Panc1 (cell line): ENCODE results near the gene CYP26B1. TPM values are rescaled to one million over a fixed set of nuclear protein-coding genes. Genes with fewer than 3 reads are reported as not detected.

ENCODE experiments used
- ATAC-seq: fragments of 200-7000 bp; cut with Tn5 transposase; 2 replicates; pipeline ENCODE4 v1.9.1; 2020; ENCODE audit warnings: mild to moderate bottlenecking, moderate library complexity
- BruUV-seq: library from RNA; stranded (reverse); fragments of 400-500 nt; replicated peaks from 2 replicates; lab custom pipeline; 2021; lab: Mats Ljungman, UMichigan
- CTCF ChIA-PET: fragments of 300-600 bp; sonication (Branson Sonifier 250); formaldehyde crosslinking; loops from one replicate; lab custom pipeline; 2022; ENCODE audit warnings: antibody characterized with exemption; lab: Charles Lee
- POLR2A ChIA-PET: fragments of 300-600 bp; sonication (Branson Sonifier 250); formaldehyde crosslinking; loops from one replicate; lab custom pipeline; 2022; ENCODE audit warnings: antibody characterized with exemption; lab: Charles Lee
- DNase-seq: peaks from one replicate; pipeline ENCODE4 v3.0.0-alpha.2; 2010; ENCODE audit warnings: low read depth, low spot score
- H3K27ac ChIP-seq: 2 replicates; pipeline ENCODE4 v1.5.1; 2011; ENCODE audit warnings: mild to moderate bottlenecking, low read length, inconsistent platforms
- H3K27me3 ChIP-seq: fragments of 200-500 bp; sonication (Bioruptor generic); 2 replicates; pipeline ENCODE4 v1.6.0; 2014; ENCODE audit warnings: low read length, inconsistent platforms; ENCODE audit not compliant: control insufficient read depth, insufficient read depth
- H3K36me3 ChIP-seq: fragments of 200-500 bp; sonication (Bioruptor generic); 2 replicates; pipeline ENCODE4 v1.5.1; 2014; ENCODE audit warnings: inconsistent platforms, mild to moderate bottlenecking, low read length, moderate library complexity; ENCODE audit not compliant: control insufficient read depth, insufficient read depth
- H3K4me1 ChIP-seq: 2 replicates; pipeline ENCODE4 v1.5.1; 2011; ENCODE audit warnings: inconsistent platforms, mild to moderate bottlenecking, low read length, moderate library complexity; ENCODE audit not compliant: control insufficient read depth, insufficient read depth
- H3K4me3 ChIP-seq, 2 experiments: 2 replicates each; pipeline ENCODE4 v1.5.1; 2011 to 2012; ENCODE audit warnings: low read depth in 2 of 2, low read length in 2 of 2, mild to moderate bottlenecking in 2 of 2, inconsistent platforms in 1 of 2, moderate library complexity in 1 of 2
- H3K9me3 ChIP-seq: fragments of 200-500 bp; sonication (Bioruptor generic); 2 replicates; pipeline ENCODE4 v1.5.1; 2014; ENCODE audit warnings: low read depth, mild to moderate bottlenecking, inconsistent platforms, low read length, moderate library complexity; ENCODE audit not compliant: control insufficient read depth, insufficient read depth
- CTCF ChIP-seq: fragments of 450-650 bp; IDR thresholded peaks from 2 replicates; pipeline ENCODE4 v1.5.1; 2017; ENCODE audit warnings: mild to moderate bottlenecking
- POLR2AphosphoS5 ChIP-seq: IDR thresholded peaks from 2 replicates; pipeline ENCODE4 v1.6.1; 2012; ENCODE audit warnings: mild to moderate bottlenecking, low read depth, low read length, moderate library complexity
- REST ChIP-seq, 2 experiments: IDR thresholded peaks; 2 replicates each; pipeline ENCODE4 v1.6.1; 2011 to 2012; ENCODE audit warnings: low read depth in 2 of 2, control low read depth in 1 of 2, low read length in 1 of 2, mild to moderate bottlenecking in 1 of 2, moderate library complexity in 1 of 2; ENCODE audit not compliant: insufficient read depth in 1 of 2
- SIN3A ChIP-seq: IDR thresholded peaks from 2 replicates; pipeline ENCODE4 v1.6.1; 2012; ENCODE audit warnings: low read depth, mild to moderate bottlenecking, low read length, moderate library complexity, borderline replicate concordance; ENCODE audit not compliant: insufficient read depth
- TCF7L2 ChIP-seq: IDR thresholded peaks from 2 replicates; pipeline ENCODE4 v1.6.1; 2011; ENCODE audit warnings: mild to moderate bottlenecking, low read depth, low read length, inconsistent platforms
- in situ Hi-C: cut with HindIII; loops from 2 replicates; pipeline ENCODE4 v1.10.0; 2016; ENCODE audit warnings: low sequenced_read_pairs, low pct_unique_long_range_greater_than_20kb
- intact Hi-C: fragments of 100-400 bp; cut with micrococcal nuclease; formaldehyde crosslinking; loops from one replicate; pipeline ENCODE4 v1.10.0; 2022; ENCODE audit not compliant: unreplicated experiment
- total RNA-seq: library from RNA; stranded (reverse); gene quantifications from one replicate; pipeline ENCODE4 v1.2.1, GENCODE V29; 2021; ENCODE audit not compliant: unreplicated experiment

The CYP26B1 gene
- total RNA-seq, 1 experiment from 2014 or later = 12.3 TPM

GRCh38 chr2:72109291-72109690, 38.4 kb downstream of the CYP26B1 start:
- POLR2A ChIA-PET = interaction anchor here (0.5 kb wide), 1 partner anchor 61 kb away, joined by 10 read pairs; no protein-coding TSS in a partner anchor
- H3K36me3 ChIP-seq = no peaks in the 10 kb centered on the region
- TF ChIP-seq POLR2AphosphoS5 = no peak
- TF ChIP-seq CTCF = no peak
- no peak for TF ChIP-seq SIN3A
- TF ChIP-seq TCF7L2 = no peak
- TF ChIP-seq REST (IDR thresholded peaks at IDR 0.05; ENCODE audit: insufficient read depth in 1 of 2, low read depth in 2 of 2, low read length in 1 of 2) = no peak
- BruUV-seq = no TSS peak
- intact Hi-C loops = no loop called here
- in situ Hi-C loops = no loop called here
- H3K27me3 ChIP-seq = peaks cover 6% of the 10 kb centered on the region; the same call in 1 of the 2 replicates
- H3K9me3 ChIP-seq = no peaks in the 10 kb centered on the region
- no peaks in the 10 kb centered on the region for H3K4me1 ChIP-seq
- no peak for DNase-seq
- ATAC-seq = no peak
- no peak overlapping the region for H3K4me3 ChIP-seq
- CTCF ChIA-PET = no interaction called here
- H3K27ac ChIP-seq = no peak overlapping the region

- TF ChIP-seq CTCF (no peak), POLR2AphosphoS5 (no peak), SIN3A (no peak), TCF7L2 (no peak), REST (IDR thresholded peaks at IDR 0.05; ENCODE audit: insufficient read depth in 1 of 2, low read depth in 2 of 2, low read length in 1 of 2) (no peak)
- Histone ChIP-seq H3K9me3 (no peaks in the 10 kb centered on the region), H3K4me3 (no peak overlapping the region), H3K36me3 (no peaks in the 10 kb centered on the region), H3K4me1 (no peaks in the 10 kb centered on the region), H3K27me3 (peaks cover 6% of the 10 kb centered on the region; the same call in 1 of the 2 replicates), H3K27ac (no peak overlapping the region)
- in situ Hi-C loops (no loop called here), intact Hi-C loops (no loop called here)
- ATAC-seq (no peak), DNase-seq (no peak)
- BruUV-seq = no TSS peak
- CTCF ChIA-PET = no interaction called here
- POLR2A ChIA-PET = no interaction called here
These were observed 39.5 kb downstream of the CYP26B1 start for GRCh38 chr2:72108121-72108520.
